Activated CD4-positive, alpha-beta T cell treated with anti-CD3 and anti-CD28 coated beads, Interleukin-2, Interleukin-6, amounts not matched to agents 100 ng/mL and 50 ng/mL, durations not matched to agents 16 hours and 8 hours (primary cell): ENCODE measurements around the gene TMEM245.

Source experiments
- DNase-seq: peaks from one replicate; pipeline ENCODE4 v3.0.0-alpha.2; 2020

Gene TMEM245

GRCh38 chr9:109020581-109021511 lies 98.9 kb downstream of the TMEM245 start:
- no peak for DNase-seq

DNA sequence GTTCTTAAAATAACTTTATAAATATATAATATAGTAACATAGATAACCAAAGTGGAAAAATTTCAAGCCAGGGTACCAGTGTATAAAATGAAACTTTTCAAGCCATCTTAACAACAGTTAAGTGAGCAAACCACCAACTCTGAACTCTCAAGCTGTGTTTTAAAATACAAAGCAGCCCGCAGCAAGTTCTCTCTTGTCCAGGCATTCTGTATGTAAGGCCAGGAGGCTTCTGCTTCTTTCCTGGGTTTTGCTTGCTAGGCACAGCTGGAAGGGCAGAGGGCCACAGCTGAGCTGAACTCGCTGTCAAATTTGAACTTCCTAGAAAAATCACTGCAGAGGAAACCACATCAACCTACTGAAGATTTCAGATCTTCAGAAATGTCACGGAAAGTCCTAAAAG lies 99.6 kb downstream of the TMEM245 start:
- DNase-seq = no peak

DNA sequence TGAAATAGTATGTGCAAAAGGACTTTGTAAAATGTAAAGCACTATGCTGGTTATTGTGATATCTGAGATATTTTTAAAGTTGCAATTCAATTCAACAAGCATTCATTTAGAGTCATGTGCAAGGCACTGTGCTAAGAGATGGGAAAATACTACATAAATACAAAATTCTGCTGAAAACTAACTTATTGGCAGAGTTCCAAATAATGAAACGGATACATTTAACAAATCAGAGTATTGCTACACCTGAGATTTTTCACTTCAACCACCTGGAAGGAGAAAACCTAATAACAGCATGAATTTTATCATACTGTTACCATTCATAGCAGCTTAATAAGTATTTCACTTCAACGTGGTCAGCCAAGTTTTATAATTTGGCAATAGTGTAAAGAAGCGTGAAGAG lies 100.3 kb downstream of the TMEM245 start:
- no peak for DNase-seq

DNA sequence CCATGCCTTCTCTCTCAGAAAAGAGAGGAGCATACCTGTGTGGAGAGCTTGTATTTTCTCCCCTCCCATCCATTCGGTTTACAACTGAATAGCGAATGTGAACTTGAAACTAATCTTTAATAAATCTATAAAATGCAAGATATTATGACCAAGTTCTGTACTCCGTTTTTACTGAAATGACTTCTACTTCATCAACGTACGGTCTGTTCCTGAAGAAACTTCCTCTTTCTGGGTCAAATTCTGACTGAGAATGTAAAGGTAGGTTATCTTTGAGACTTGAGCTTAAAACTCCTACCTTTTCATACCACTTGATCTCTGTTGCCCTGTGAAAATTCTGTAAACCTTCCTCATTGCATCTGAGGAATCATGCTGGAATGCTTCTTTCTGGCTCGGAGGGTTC lies 102.3 kb downstream of the TMEM245 start:
- DNase-seq = no peak

- no peak for DNase-seq
Observed at GRCh38 chr9:109017061-109017460, 102.7 kb downstream of the TMEM245 start.

DNA sequence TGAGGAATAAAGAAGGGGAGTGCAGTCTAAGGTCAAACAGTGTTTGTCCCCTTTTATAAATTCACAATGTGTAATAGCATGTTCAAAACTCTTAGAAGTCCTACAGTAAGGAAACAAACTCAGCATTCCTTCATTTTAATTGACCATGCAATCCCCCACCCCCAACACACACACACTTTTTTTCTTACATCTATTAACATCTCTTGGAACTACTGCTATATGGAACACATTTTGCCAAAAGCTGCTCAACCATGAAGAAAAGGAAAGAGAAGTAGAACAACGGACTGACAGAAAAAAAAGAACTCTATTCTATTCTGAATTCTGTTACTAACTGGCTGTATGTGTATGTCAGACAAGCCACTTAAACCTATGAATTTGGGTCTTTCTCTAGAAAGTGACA lies 103.6 kb downstream of the TMEM245 start:
- DNase-seq = no peak

DNA sequence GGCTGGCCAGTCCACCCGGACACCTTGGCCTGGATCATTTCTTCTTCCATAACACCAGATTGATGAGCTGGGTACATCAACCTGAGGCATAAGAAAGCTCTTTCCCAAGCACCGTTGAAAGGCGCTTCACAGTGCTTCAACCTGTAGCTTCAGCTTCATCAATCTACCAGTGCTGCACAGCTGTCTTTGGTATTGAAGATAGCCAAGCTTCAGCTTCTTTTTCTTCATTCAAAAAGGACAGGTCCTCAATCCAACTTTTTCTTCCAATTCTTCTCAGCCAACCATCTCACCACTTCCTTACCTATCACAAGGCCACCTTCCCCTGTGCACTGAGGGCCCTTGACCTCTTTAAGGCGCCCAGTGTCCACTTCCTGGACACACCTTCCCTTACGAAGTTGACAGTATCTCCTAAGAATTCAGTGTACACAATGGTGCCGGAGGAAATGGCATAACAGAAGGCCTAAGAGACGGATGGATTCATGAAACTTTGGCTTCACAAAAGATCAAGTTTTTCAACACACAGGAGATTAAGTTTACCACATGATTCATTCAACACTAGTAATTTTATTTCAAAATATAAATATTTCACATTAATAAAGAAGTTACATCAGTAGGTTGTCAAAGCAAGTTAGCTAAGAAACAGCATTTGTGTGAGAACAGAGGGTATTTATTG lies 105.0 kb downstream of the TMEM245 start:
- no peak for DNase-seq

DNA sequence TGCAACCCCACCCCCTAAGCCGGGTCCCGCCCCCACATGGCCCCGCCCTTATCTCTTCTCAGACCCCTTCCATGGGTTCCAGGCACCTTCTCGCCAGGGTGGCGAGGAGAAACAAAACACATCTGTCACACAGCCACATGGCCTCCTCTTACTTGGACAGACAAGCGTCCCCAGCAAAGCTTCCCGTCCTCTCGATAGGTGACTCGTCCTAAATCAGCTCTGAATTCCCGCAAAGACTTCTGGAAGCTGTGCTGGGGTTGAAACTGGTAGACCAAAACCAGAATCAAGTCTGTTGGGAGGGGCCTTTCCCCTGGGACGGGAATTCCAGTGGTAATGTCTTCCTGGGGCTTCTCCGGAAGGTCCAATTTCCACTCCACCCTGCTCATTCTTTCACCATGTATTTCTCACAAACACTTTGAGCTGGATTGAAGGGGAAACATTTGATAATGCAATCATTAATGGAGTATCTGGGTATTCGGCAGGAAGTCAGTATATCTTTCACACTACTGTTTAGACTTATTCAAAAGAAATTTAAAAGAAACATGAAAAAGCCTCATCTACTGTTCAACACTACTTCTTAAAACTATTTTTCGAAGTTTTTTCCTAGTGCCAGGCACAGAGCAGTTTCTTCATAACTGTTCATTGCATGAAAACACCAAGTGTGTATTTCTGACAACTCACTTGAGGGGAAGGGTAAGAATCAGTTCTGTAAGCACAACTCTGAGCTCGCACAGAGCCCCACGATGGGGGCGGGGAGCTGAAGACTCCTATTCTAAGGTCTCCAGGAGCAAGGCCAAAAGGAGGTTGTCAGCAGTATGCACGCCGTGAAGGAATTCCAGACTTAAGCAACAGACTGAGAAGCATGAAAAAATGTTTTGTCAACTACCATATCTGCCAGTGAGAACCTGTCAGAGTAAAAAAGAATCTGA lies 105.8 kb downstream of the TMEM245 start:
- no peak for DNase-seq

DNA sequence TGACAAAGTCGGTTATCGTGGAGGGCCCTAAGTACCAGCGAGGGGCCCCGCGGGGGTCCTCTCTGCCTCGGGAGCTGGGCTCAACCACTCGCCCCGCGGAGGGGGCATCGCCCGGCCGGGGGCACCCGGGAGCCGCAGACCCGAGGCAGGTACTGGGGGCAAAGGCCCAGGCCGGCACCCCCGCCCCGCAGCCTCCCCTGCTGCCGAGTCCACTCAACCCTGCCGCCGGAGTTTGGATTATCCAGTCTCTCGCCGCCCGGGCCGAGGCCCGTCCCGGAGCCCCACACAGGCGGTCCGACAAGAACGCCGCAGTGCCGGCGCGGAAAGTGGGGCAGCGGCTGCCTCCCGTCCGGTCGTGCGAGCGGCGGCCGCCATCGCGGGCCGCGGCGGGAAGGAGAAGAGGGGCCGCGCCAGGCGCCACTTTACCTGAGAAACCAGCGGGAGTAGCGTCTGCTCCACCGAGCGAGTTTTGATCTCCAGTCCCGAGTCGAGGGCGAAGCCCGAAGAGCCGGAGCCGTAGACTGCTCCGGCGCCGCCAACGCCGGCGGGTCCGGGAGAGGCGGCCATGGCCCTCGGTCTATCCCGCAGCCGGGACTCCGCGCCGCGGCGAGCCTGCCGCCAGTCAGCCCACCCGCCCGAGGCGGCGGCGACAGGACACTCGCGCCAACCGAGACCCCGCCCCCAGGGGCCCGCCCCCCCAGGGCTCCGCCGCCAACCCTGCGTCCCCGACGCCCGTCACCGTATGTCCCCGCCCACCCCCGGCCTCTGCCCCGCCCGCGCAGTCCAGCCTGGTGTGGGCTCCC lies 106.7 kb downstream of the TMEM245 start, which contains the start of gene CTNNAL1:
Gene CTNNAL1, minus strand, starts transcription at position 624 of the 803 bp plus-strand sequence. Its CDS starts 57 bp downstream, at position 567.
- peak; percentile 94 for DNase-seq

DNA sequence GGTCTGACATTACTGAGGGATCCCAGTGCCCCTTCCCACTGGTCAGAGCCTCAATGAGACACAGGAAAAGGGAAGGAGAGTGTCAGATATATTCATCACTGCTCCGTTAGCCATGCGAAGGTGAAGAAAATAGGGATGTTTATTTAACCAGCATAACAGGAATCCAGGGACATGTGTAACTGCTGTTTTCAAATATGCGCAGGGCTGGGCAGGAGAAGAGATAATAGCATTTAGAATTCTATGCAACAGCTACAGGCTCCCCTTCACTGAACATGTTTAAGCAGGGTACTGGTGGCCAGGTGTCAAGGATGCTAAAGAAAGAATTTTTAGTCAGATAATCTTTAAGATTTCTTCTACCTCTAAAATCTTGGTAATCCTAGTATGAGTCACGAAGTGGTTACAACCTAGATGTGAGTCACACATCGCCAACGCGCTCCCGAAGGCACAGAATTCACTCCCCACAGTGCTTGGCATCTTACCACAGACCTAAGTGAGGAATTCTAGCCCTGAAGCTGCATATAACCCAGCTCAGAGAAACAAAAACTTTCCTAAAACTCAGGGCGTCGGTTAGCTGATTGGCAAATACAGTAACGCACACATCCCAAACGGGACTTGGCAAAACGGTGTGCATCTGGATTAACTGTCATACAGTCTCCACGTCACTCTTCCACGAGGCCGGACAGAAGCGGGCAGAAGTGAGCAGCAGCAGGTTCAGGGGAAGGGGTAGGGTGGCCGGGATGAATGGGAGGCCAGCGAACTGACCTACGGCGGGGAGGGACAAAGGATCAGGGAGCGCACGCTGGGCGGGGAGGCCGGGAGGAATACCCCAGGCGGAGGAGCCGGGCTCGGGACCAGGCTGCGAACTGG lies 107.5 kb downstream of the TMEM245 start:
- peak; percentile 71 for DNase-seq

DNA sequence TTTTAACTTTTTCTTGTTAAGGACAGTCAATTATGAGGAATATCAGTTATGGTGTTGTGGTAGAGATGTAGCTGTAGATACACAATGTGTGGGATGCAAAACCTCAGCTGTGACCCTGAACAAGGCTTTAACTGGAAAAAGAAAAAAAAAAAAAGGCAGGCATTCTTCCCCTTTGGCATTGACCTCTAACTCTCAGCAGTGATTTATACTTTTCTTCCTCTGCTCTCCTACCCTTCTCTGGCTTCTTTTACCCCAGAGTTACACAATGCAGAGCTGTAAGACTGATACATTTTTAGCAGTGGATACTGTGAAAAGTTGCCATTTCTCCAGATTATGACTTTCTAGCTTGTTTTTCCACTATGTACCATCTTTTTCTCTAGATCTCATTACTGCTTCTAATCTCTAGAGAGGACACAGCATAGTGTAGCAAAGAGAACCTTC lies 108.5 kb downstream of the TMEM245 start:
- DNase-seq = no peak

DNA sequence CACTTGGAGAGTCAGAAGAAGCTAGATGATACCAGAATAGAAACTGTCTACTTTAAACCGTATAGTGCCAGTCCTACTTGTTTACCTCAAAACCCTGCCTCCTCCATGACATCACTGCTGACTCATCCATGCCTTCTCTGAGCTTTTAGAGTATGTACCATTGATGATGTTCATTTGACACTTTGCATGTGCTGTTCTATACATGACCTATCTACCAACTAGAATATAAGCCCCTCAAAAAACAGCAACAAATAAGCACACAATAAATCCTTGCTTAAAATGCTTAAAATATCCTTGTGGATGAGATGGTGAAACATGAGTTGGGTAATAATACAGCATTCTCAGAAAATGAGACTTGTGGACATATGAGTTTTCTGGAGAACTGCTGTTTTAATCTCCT lies 109.0 kb downstream of the TMEM245 start:
- DNase-seq = peak; percentile 81

DNA sequence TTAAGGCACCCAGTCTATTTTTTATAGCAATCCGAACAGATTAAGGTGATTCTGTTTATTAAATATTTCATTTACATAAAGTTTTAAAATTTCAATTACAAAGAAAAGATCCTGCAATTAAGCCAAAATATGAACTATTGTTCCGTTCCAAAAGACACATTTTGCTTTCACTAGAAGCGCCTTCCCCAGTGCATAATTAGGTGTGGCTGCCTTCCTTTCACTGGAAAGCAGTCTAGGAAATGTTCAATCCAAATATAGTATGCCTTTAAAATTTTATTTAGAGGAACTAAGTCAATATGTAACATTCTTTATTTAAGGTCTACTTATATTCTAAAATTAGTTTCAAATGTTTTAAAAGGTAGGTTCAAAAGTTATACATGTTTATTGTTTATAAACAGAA lies 114.1 kb downstream of the TMEM245 start:
- no peak for DNase-seq

GRCh38 chr9:109003116-109003515 lies 116.6 kb downstream of the TMEM245 start:
- DNase-seq = no peak

- no peak for DNase-seq
Observed at GRCh38 chr9:109002141-109002540, 117.6 kb downstream of the TMEM245 start.

GRCh38 chr9:109001275-109001676 lies 118.5 kb downstream of the TMEM245 start:
- peak; percentile 15 for DNase-seq

- no peak for DNase-seq
Observed at GRCh38 chr9:108997112-108997511, 122.6 kb downstream of the TMEM245 start.

DNA sequence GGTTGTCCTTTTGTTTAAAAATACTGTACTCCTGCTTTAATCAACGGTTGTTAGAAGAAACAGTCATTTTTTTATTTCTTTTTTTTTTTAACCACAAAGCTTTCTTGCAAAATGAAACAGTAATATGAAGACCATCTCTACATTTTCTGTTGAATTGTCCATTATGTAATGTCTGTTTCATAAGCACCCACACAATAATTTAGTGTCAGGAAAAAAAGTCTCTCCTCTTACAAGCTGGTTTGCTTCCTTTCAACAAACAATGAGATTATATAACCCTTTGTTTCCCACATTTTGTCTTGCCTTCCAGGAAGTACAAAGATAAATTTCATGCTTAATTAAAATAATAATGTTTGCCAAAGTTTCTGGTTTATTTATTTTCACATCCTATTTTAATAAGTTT lies 123.1 kb downstream of the TMEM245 start:
- no peak for DNase-seq

DNA sequence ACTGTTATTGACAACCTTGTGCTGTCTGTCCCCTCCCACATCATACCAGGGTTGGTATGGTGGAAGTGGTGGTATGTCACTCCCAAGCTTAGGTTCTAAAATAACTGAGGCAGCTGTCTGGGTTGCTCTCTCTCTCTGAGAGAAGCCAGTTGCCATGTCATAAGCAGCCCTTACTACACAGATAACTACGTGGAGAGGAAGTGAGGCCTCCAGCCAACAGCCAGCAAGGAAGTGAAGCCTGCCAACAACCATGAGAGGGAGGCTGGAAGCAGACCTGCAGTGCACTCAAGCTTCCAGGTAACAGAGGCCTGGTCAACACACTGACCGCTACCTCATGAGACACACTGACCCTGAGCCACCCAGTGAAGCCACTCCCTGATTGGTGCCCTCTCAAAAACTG lies 125.1 kb downstream of the TMEM245 start:
- peak; percentile 55 for DNase-seq

- DNase-seq = no peak
Observed at GRCh38 chr9:108991479-108991878, 128.3 kb downstream of the TMEM245 start.

DNA sequence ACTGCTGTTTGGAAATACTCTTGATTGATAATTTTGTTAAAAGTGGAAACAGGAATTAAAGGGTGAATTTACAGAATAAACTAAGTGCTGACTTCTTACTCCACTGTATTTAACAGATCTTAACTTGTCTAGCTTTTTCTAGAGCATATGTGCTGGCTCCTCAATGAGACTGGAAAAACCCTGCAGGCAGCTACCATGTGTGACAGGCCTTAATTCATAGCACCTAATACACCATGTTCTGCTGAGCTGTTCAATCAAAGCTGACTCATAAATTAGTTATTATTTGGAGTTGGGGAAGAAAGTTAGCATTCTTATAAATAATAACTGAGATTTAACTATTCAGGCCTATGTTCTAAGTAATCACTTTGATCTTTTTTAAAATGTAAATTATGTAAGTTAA lies 135.9 kb downstream of the TMEM245 start:
- no peak for DNase-seq
